Measurements from ENCODE around the gene EP400. TPM values are rescaled to one million over a fixed set of nuclear protein-coding genes. Genes with fewer than 3 reads are reported as not detected.

The EP400 gene, protein sequence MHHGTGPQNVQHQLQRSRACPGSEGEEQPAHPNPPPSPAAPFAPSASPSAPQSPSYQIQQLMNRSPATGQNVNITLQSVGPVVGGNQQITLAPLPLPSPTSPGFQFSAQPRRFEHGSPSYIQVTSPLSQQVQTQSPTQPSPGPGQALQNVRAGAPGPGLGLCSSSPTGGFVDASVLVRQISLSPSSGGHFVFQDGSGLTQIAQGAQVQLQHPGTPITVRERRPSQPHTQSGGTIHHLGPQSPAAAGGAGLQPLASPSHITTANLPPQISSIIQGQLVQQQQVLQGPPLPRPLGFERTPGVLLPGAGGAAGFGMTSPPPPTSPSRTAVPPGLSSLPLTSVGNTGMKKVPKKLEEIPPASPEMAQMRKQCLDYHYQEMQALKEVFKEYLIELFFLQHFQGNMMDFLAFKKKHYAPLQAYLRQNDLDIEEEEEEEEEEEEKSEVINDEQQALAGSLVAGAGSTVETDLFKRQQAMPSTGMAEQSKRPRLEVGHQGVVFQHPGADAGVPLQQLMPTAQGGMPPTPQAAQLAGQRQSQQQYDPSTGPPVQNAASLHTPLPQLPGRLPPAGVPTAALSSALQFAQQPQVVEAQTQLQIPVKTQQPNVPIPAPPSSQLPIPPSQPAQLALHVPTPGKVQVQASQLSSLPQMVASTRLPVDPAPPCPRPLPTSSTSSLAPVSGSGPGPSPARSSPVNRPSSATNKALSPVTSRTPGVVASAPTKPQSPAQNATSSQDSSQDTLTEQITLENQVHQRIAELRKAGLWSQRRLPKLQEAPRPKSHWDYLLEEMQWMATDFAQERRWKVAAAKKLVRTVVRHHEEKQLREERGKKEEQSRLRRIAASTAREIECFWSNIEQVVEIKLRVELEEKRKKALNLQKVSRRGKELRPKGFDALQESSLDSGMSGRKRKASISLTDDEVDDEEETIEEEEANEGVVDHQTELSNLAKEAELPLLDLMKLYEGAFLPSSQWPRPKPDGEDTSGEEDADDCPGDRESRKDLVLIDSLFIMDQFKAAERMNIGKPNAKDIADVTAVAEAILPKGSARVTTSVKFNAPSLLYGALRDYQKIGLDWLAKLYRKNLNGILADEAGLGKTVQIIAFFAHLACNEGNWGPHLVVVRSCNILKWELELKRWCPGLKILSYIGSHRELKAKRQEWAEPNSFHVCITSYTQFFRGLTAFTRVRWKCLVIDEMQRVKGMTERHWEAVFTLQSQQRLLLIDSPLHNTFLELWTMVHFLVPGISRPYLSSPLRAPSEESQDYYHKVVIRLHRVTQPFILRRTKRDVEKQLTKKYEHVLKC (N-terminal part only)
- total RNA-seq (2021; fragmentation: NEBNext Ultra II Directional; extraction: Animal tissue kit (Norgen Biotek cat#: 25700)) (69.6 and 69.7 TPM in 2 replicates), polyA plus RNA-seq (2011; rRNA removed) (13.1 and 16.2 TPM in 2 replicates), polyA minus RNA-seq (2011; rRNA and poly(A)+ RNA removed) (22.0 and 23.0 TPM in 2 replicates)
- polyA plus RNA-seq (2011; cell fraction: cytosol; rRNA removed): 9.9 TPM
- polyA plus RNA-seq (2011; cell fraction: nucleus; rRNA removed): 43.9 TPM
- polyA plus RNA-seq (2012, experiment 1 of 2): 41.3 to 47.5 TPM (median 44.4 TPM) in 4 replicates
- polyA plus RNA-seq (2012, experiment 2 of 2): 14.9 TPM
- 29.6 TPM for polyA plus RNA-seq (2013, experiment 1 of 2)
- 24.5 TPM for polyA plus RNA-seq (2013, experiment 2 of 2)
- polyA minus RNA-seq (2011; cell fraction: cytosol; rRNA and poly(A)+ RNA removed): 27.4 TPM
- polyA minus RNA-seq (2011; cell fraction: nucleus; rRNA and poly(A)+ RNA removed): 33.5 TPM
- long read RNA-seq, experiment 1, partial matches to known transcripts: 7 of 43 reads
- long read RNA-seq, experiment 1, other reads (novel, unspliced or antisense): 34 of 43 reads
- long read RNA-seq, experiment 2, partial matches to known transcripts: 1 of 2 reads
- long read RNA-seq, experiment 2, other reads (novel, unspliced or antisense): 1 of 2 reads

DNA sequence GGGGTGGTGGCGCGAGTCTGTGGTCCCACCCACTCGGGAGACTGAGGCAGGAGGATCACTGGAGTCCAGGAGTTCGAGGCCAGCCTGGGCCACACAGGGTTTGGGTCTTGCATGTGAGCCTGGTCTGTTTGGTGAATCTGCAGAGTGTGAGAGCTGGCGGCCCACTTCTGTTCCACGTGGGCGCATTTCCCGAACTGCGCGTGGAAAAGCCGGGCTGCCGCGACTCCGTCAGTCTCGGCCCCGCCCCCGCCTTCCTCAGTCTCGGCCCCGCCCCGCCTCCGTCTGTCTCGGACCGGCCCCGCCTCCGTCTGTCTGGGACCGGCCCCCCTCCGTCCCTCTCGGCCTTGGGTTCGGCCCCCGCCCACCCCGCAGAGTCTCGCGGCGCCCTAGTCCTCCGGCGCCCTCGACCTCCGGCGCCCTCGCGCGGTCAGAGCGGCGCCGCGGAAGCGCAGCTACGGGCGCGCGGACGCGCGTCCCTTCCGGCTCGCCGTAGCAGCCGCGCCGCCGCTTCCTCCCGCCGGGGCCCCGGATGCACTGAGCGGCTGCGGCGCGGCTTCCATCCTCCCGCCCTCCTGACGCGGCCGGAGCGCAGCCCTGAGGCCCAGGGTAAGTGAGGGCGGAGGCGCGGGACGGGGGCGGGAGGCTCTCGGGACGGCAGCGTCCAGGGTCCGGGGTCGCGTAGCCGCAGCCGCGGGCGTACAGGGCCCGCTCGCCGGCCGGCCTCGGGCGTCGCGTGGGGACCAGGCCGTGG, at the start of gene EP400:
EP400 (plus strand) TSS at position 512 of the 751 bp plus-strand sequence. CDS start 10,678 bp downstream, outside the sequence.
- no peak for FAIRE-seq
- H3K14ac ChIP-seq (ENCODE audit: insufficient read length): no peak within 1 kb of the TSS
- peak within 1 kb of the TSS; percentile 89 for H4K8ac ChIP-seq (ENCODE audit: extremely low read depth, insufficient read depth, low read length)
- no peaks in the 10 kb centered on the region; the same call in 1 of the 2 replicates for H3K23me2 ChIP-seq (ENCODE audit: low read depth, low read length)
- no peaks in the 10 kb centered on the region for H3K9me3 ChIP-seq (ENCODE audit: insufficient read depth in 2 of 2, low read depth in 1 of 2, low read length in 1 of 2)
- H2BK12ac ChIP-seq (ENCODE audit: low read depth, low read length): peak within 1 kb of the TSS; percentile 90; the same call in 1 of the 2 replicates
- peak within 1 kb of the TSS; percentile 23 for H3K4ac ChIP-seq (replicated peaks; ENCODE audit: insufficient read length, low read depth, low read length)
- H3K18ac ChIP-seq (ENCODE audit: extremely low read depth, low read length): peak within 1 kb of the TSS; percentile 60
- H4K5ac ChIP-seq (ENCODE audit: insufficient read length, low read depth, low read length): no peak within 1 kb of the TSS
- H4K20me1 ChIP-seq (replicated peaks in 1 of 2; ENCODE audit: control insufficient read depth in 1 of 2, insufficient read depth in 2 of 2, low read length in 2 of 2): peaks cover 0 to 8% of the 10 kb centered on the region in 2 experiments
- H3K56ac ChIP-seq (replicated peaks; ENCODE audit: insufficient read length, low read depth, low read length): peak within 1 kb of the TSS; percentile 46
- no peaks in the 10 kb centered on the region for H3K27me3 ChIP-seq (replicated peaks in 1 of 4; ENCODE audit: control insufficient read depth in 3 of 4, extremely low read depth in 1 of 4, insufficient read depth in 3 of 4, low read length in 3 of 4)
- peak within 1 kb of the TSS; percentile 95; the same call in 1 of the 2 replicates for H2BK15ac ChIP-seq (ENCODE audit: low read length)
- ChIA-PET POLR2A (ENCODE audit: partially characterized antibody) (interaction anchor here (1.0 to 2.0 kb wide), 11 partner anchors 9 to 174 kb away, joined by 3 to 9 read pairs (median 3); partner anchors contain the start of gene PUS1), CTCF (ENCODE audit: partially characterized antibody) (interaction anchor here (1.7 kb wide), 1 partner anchor 14 kb away, joined by 6 read pairs; no protein-coding TSS in a partner anchor)
- H3K4me1 ChIP-seq (replicated peaks in 1 of 4; ENCODE audit: control insufficient read depth in 3 of 4, insufficient read depth in 4 of 4, low read length in 3 of 4): peaks cover 0 to 4% (median 1%) of the 10 kb centered on the region in 4 experiments; a peak in 5 of 7 replicates
- H3K27ac ChIP-seq (ENCODE audit: low read depth, low read length): peak within 1 kb of the TSS; percentile 32; the same call in 1 of the 2 replicates
- H3K4me2 ChIP-seq (ENCODE audit: insufficient read depth in 1 of 2, low read depth in 2 of 2, low read length in 2 of 2): peak within 1 kb of the TSS; percentile 51 to 73
- no peak within 1 kb of the TSS for H2AK5ac ChIP-seq (ENCODE audit: low read depth, low read length)
- no peaks in the 10 kb centered on the region for H3K79me1 ChIP-seq (ENCODE audit: low read depth, low read length)
- no peak within 1 kb of the TSS for H3K23ac ChIP-seq (ENCODE audit: insufficient read length)
- peak; percentile 64 to 94 for DNase-seq (ENCODE audit: low read depth in 1 of 2, low spot score in 2 of 2)
- 18% methylated on average over 21 of the region's 97 CpGs; no CpG with 5 or more reads in 1 of the 2 experiments for WGBS, 2 experiments (ENCODE audit: extremely low coverage in 1 of 2, insufficient coverage in 1 of 2, insufficient read length in 1 of 2, insufficient replicate concordance in 2 of 2, low coverage in 1 of 2, low lambda C conversion rate in 2 of 2, missing lambda C conversion rate in 1 of 2)
- H3K9ac ChIP-seq (replicated peaks in 1 of 4; ENCODE audit: extremely low read depth in 1 of 4, low read depth in 3 of 4, low read length in 3 of 4): peak within 1 kb of the TSS; percentile 71 to 91 (median 76); a peak in 6 of 7 replicates
- H2AFZ ChIP-seq (ENCODE audit: low read length): peak within 1 kb of the TSS; percentile 94
- H3K36me3 ChIP-seq (ENCODE audit: control insufficient read depth in 2 of 4, insufficient read depth in 4 of 4, low read length in 3 of 4): peaks cover 0 to 4% (median 2%) of the 10 kb centered on the region in 4 experiments; a peak in 3 of 8 replicates
- H2BK20ac ChIP-seq (ENCODE audit: low read length): no peak within 1 kb of the TSS
- peak within 1 kb of the TSS; percentile 62 to 92 (median 84) for H3K4me3 ChIP-seq (ENCODE audit: extremely low read depth in 1 of 4, insufficient read depth in 2 of 4, low read depth in 3 of 4, low read length in 4 of 4)
- peak within 1 kb of the TSS; percentile 91 for H4K91ac ChIP-seq (replicated peaks; ENCODE audit: insufficient read length, low read length)
- H2BK120ac ChIP-seq (replicated peaks; ENCODE audit: low read depth, low read length): no peak within 1 kb of the TSS
- H3K79me2 ChIP-seq (ENCODE audit: control insufficient read depth in 1 of 2, insufficient read depth in 2 of 2, low read length in 2 of 2): peaks cover 9 to 41% of the 10 kb centered on the region in 2 experiments; a peak in 3 of 4 replicates
- H2BK5ac ChIP-seq (ENCODE audit: low read depth, low read length): no peak within 1 kb of the TSS; the same call in 1 of the 2 replicates
- TF ChIP-seq RXRA (IDR thresholded peaks at IDR 0.05; ENCODE audit: insufficient read depth, low read depth, low read length) (no peak), KDM4A (IDR thresholded peaks at IDR 0.05; ENCODE audit: low read depth, low read length, severe bottlenecking) (peak; percentile 41)

Measured in H1 (cell line).